Measurements from ENCODE around the gene MINDY1.

The MINDY1 gene, protein sequence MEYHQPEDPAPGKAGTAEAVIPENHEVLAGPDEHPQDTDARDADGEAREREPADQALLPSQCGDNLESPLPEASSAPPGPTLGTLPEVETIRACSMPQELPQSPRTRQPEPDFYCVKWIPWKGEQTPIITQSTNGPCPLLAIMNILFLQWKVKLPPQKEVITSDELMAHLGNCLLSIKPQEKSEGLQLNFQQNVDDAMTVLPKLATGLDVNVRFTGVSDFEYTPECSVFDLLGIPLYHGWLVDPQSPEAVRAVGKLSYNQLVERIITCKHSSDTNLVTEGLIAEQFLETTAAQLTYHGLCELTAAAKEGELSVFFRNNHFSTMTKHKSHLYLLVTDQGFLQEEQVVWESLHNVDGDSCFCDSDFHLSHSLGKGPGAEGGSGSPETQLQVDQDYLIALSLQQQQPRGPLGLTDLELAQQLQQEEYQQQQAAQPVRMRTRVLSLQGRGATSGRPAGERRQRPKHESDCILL

DNA sequence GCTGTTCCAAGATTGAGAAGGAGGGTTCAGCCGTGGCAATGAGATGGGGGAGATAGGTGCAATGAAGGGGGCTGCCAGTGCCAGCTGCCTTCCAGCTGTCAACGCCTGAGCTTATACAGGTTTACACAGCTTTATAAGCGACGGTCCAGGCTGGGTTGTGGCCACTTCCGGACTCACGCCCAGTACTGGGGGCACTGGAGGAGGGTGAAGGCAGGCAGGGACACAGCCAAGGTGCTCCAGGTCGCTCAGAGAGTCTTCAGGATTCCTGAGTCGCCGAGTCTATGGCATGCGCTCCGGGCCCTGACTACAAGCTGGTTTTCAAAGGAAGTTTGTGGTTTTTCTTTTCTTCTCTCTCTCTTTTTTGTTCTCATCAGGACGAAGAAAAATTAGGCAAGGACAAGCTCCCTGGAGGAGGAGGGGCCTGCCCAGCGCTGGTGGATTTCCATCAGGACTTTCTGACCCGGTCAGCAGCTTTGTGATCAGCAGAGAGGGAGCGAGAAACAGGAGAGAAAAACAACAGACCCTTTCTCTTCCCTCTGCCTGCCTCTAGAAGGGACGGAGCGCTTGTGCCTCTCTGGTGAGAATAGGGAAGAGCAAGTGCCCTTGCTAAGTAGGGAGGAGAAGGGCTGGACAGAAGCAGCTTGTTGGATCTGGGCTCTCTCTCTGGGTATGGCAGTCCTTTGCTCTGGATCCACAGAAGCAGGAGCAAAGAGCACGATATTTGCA is at the start of gene MINDY1:
MINDY1 (minus strand) TSS at position 576 of the 726 bp plus-strand sequence. CDS start 4,285 bp downstream, outside the sequence.
- peak; percentile 95 for DNase-seq

DNA sequence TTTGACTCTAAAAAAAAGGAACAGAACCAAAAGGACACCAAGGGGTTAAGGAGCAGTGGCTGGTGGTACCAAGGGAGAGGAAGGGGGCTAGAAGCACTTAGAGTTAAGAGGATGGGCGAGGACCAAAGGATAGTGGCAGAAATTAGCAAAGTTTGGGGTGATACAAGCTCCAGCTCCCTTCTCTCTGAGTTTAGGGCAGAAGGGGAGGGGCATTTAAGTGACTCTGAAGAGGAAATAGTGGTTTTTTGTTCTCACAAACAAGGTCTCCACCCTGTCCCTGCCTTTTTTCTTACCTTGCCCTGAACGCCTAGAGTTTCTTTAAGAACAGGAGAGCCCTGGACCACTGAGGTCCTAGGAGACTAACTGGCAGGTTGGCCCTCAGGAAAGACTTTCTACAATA is 49.4 kb upstream of the MINDY1 start:
- DNase-seq, result no peak

DNA sequence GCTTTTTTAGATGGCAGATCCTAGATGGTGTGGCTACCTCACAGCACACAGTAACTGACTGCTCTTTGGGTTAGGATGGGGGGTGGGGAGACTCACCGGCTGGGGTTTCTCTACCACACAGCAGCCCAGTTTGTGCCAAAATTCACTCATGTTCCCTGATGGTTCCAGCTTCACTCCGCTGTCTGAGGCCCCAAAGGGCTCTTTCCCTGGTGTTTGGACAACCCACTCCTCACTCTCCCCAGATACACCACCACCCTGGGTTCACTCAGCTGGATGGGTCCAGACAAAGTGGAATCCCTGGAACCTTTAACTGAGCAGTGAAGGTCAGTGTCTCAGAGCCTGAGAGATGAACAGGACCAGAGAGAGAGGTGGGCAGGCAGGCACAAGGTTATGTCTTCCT is 48.9 kb upstream of the MINDY1 start:
- no peak for DNase-seq

DNA sequence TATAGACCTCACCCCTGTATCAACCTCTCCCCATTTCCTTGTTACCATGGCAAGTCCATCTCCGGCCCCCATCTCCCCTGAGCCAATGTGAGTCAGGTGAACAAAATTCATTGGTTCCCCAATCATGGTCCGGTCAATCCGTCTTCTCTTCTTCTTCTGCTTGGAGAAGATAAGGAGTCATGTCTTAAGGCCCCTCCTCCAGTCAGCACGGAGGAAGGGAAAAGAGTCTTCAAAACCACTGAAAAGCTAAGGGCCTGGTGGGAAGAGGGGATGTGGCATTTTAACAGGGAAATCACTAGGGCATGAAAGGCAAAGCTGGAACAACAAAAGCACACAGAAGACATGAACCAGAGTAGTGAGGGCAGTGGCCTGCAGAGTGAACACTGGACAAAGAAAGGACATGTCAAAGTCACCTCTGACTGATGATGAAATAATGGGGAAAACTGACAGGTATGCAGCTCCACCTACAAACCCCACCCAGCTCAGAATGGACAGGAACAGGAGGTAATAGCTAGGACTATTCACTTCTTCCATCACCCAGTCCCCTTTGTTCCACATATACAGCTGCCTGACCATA is 48.4 kb upstream of the MINDY1 start:
- no peak for DNase-seq

GRCh38 chr1:151051356-151052009 is 44.8 kb upstream of the MINDY1 start:
- DNase-seq, result no peak

DNA sequence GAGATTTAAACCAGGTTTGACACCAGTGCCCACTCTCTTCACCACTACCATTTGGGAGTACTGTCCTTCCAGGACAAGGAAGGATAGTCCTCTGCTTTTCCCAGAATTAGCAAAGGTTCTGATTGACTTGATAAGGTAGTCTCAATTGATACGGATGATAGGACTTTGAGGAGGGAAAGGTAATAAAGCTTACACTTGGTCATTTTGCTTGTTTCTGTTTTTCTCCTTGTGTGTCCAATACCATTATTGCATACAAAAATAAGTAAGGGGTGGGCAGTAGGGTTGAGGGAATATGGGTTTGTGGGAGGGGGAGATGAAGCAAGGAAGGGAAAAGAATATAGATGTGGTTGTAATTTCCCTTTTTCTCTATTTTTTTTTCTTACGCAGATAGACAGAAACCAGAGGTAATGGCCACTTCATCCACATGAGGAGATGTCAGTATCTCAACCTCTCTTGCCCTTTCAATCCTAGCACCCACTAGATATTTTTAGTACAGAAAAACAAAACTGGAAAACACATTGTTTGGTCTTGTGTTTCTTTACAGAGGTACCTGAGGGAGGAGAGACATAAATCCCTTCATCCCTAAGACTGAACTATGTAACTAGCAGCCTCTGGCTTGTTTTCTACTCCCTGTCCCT is 43.5 kb upstream of the MINDY1 start:
- no peak for DNase-seq

DNA sequence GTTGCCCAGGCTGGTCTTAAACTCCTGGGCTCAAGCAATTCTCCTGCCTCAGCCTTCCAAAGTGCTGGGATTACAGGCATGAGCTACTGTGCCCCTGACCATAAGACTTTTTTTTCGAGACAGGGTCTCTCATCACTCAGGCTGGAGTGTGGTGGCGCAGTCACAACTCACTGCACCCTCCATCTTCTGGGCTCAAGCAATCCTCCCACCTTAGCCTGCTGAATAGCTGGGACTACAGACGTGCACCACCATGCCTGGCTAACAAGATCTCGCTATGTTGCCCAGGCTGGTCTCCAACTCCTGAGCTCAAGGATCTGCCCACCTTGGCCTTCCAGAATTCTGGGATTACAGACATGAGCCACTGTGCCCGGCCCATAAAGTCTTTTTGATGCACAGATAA is 42.8 kb upstream of the MINDY1 start:
- no peak for DNase-seq

DNA sequence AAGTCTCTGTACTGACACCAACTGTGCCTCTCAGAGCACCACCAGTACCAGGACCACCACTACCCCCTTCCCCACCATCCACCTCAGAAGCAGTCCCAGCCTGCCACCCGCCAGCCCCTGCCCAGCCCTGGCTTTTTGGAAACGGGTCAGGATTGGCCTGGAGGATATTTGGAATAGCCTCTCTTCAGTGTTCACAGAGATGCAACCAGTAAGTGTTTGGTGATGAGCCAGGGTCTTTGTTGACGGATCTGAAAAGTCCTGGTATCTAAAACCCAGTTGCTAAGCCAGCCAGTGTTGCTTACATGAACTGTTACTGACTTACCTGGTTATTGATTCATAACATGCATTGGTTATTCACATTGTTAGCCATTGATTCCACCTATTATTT is 41.9 kb upstream of the MINDY1 start:
- no peak for DNase-seq

DNA sequence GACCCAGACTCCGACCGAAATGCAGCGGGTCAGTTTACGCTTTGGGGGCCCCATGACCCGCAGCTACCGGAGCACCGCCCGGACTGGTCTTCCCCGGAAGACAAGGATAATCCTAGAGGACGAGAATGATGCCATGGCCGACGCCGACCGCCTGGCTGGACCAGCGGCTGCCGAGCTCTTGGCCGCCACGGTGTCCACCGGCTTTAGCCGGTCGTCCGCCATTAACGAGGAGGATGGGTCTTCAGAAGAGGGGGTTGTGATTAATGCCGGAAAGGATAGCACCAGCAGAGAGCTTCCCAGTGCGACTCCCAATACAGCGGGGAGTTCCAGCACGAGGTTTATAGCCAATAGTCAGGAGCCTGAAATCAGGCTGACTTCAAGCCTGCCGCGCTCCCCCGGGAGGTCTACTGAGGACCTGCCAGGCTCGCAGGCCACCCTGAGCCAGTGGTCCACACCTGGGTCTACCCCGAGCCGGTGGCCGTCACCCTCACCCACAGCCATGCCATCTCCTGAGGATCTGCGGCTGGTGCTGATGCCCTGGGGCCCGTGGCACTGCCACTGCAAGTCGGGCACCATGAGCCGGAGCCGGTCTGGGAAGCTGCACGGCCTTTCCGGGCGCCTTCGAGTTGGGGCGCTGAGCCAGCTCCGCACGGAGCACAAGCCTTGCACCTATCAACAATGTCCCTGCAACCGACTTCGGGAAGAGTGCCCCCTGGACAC is 41.4 kb upstream of the MINDY1 start:
- DNase-seq, result peak; percentile 82

- peak; percentile 60 for DNase-seq
These were observed 40.9 kb upstream of the MINDY1 start, which contains the start of gene C1orf56 for GRCh38 chr1:151047591-151047924. TSS of gene C1orf56 (plus strand) at chr1:151047751. CDS start at chr1:151047848, 97 bp downstream.

DNA sequence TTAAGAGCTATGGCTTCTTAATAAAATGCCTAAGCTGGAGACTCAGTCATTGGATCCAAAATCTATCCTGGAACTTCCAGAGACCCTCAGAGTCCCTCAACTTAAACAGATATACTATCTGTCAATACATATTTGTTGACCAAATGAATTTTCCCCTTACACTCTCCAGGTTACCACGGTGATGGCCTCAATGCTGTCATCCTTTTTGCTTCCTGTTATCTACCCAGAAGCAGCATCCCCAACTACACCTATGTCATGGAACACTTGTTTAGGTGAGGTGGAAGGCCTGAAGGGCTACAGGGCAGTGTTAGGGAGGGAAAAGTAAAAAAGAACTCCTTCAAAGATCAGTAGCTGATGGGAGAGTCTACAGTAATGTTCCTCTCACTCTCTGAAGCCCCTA is 36.5 kb upstream of the MINDY1 start:
- no peak for DNase-seq

DNA sequence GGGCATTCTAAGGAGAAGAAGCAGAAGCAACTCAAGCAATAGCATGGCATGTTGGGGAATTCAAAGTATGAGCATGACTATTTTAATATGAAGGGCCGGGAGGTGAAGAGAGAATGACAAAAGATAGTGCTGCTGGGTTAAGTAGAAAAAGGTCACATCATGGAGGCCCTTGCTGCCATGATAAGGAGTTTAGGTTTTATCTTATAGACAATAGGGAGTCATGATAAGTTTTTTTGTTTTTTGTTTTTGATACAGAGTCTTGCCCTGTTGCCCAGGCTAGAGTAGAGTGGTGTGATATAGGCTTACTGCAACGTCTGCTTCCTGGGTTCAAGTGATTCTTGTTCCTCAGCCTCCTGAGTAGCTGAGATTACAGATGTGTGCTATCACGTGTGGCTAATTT is 32.8 kb upstream of the MINDY1 start:
- no peak for DNase-seq

DNA sequence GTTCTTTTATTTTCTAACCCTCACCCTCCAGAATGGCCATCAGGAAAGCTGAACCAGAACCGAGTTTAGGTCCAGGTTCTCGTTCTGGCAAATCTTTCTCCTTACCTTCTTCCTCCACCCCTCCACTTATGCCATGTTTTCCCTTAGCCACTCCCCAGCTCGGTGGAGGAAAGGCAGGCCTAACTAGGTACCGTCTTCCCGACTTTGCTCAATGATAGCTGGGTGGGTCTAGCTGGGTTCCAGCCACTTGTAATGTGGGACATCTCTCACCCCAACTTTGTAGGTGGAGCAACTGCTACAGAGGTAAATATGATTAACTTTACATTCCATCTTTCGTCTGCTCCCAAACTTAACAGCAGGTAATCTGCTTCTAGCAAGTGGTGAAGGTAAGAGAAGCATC is 30.3 kb upstream of the MINDY1 start:
- no peak for DNase-seq

DNA sequence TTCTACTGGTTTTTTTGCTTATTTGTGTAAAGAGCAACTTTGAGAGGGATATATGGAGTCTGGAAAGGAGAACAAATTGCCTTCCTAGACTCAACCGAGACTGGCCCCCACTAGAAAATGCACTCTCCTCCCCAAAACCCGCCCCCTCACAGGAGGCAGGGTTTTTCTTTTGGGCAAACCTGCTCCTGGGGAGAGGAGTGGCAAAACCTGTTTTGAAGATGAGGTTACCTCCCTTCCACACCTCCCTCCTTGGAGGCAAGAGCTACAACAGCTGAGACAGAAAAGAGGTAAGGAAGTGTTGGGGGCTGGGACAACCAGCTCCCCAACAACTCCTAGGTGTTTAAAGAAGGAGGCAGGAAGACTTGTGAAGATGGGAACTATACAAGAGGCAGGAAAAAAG is 29.7 kb upstream of the MINDY1 start, which contains the start of gene BNIPL:
BNIPL (plus strand) TSS at position 231 of the 400 bp plus-strand sequence; CDS start at position 371, 140 bp downstream.
- no peak for DNase-seq

- DNase-seq, result no peak
These were observed 28.5 kb upstream of the MINDY1 start for GRCh38 chr1:151035167-151035566.

DNA sequence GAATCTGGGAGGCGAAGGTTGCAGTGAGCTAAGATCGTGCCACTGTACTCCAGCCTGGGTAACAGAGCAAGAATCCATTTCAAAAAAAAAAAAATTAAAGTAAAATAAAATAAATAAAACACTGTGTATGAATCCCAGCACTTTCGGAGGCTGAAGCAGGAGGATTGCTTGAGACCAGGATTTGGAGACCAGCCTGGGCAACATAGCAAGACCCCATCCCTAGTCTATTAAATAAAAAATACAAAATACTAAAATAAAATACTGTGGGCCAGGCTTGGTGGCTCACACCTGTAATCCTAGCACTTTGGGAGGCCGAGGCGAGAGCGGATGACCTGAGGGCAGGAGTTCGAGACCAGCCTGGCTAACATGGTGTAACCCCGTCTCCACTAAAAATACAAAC is 25.5 kb upstream of the MINDY1 start:
- DNase-seq, result no peak

- DNase-seq, result no peak
These were observed 19.8 kb upstream of the MINDY1 start for GRCh38 chr1:151026460-151026859.

GRCh38 chr1:151024540-151025146 is 17.9 kb upstream of the MINDY1 start:
- DNase-seq, result peak; percentile 76

DNA sequence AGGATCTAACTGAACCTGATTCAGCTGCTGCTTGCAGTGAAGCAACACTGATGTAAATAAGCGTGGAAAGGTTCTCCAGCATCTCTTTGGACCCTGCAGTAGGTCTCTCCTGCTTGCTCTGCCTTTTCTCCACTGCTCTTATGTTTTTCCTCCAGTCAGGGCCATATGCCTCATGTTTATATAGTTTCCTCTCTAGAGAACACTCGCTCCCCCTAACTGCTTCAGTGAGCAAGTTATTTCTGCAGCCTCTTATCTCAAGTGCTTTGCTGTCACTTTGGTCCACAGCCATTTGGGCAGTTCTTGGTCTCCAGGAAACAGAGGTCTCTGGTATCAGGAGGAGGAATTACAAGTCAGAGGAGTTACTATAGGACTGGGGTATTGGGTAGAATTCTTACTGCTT is 6.8 kb upstream of the MINDY1 start:
- DNase-seq, result no peak

GRCh38 chr1:151012684-151013471 is 6.2 kb upstream of the MINDY1 start:
- no peak for DNase-seq
